K562 (cell line): ENCODE results near the gene LCTL. TPM values are rescaled to one million over a fixed set of nuclear protein-coding genes. Genes with fewer than 3 reads are reported as not detected.
A peak's percentile ranks its signal among the peaks of the same experiment; 100 is the strongest.

Experiments used
- CBFA2T3 ChIP-seq: fragments of 450-650 bp; IDR thresholded peaks from 2 replicates; pipeline ENCODE4 v1.6.1; 2017
- CXXC5 ChIP-seq: fragments of 250-450 bp; sonication (Bioruptor Pico); IDR thresholded peaks from 2 replicates; pipeline ENCODE4 v1.8.0; 2022; ENCODE audit warnings: inconsistent platforms, mild to moderate bottlenecking, moderate library complexity
- DPF2 ChIP-seq: fragments of 450-650 bp; IDR thresholded peaks from 2 replicates; pipeline ENCODE4 v1.6.1; 2016
- ETV5 ChIP-seq: sonication (generic); formaldehyde crosslinking; IDR thresholded peaks from 2 replicates; pipeline ENCODE4 v1.4.0; 2020; ENCODE audit warnings: low read depth, mild to moderate bottlenecking, missing genetic modification reagents
- EWSR1 ChIP-seq: fragments of 450-650 bp; IDR thresholded peaks from 2 replicates; pipeline ENCODE4 v1.6.1; 2018; ENCODE audit warnings: borderline replicate concordance, mild to moderate bottlenecking, low read depth, moderate library complexity; ENCODE audit not compliant: partially characterized antibody
- FIP1L1 ChIP-seq: fragments of 200-400 bp; formaldehyde crosslinking; IDR thresholded peaks from 2 replicates; pipeline ENCODE4 v1.6.1; 2018; ENCODE audit warnings: mild to moderate bottlenecking, low read depth, low read length; ENCODE audit not compliant: poor library complexity, severe bottlenecking
- FOXK2 ChIP-seq, 2 experiments: fragments of 450-650 bp; IDR thresholded peaks in 1 of 2; conservative IDR thresholded peaks in 1 of 2; 2 replicates each; pipeline ENCODE4 v1.6.1; 2016; ENCODE audit warnings: low read depth in 2 of 2, mild to moderate bottlenecking in 1 of 2
- GTF2A2 ChIP-seq: IDR thresholded peaks from 2 replicates; pipeline ENCODE4 v1.6.1; 2016; ENCODE audit warnings: mild to moderate bottlenecking, missing genetic modification characterization, missing compliant biosample characterization
- KLF16 ChIP-seq: IDR thresholded peaks from 2 replicates; pipeline ENCODE4 v1.6.1; 2016; ENCODE audit warnings: antibody characterized with exemption
- NR4A1 ChIP-seq, 2 experiments: fragments of 250-450 bp in 1 of 2; fragments of 450-650 bp in 1 of 2; sonication (Bioruptor Pico) in 1 of 2; IDR thresholded peaks; 2 replicates each; pipeline versions ENCODE4 v1.4.0 to v1.6.1; 2016 to 2020; ENCODE audit warnings: mild to moderate bottlenecking in 2 of 2, missing compliant biosample characterization in 1 of 2, missing genetic modification characterization in 1 of 2, moderate library complexity in 1 of 2
- PHB2 ChIP-seq: fragments of 450-650 bp; IDR thresholded peaks from 2 replicates; pipeline ENCODE4 v1.6.1; 2017; ENCODE audit warnings: low read depth
- POLR2B ChIP-seq: fragments of 450-650 bp; IDR thresholded peaks from 2 replicates; pipeline ENCODE4 v1.6.1; 2018; ENCODE audit warnings: low read depth; ENCODE audit not compliant: partially characterized antibody
- POLR2G ChIP-seq: fragments of 200-400 bp; formaldehyde crosslinking; IDR thresholded peaks from 2 replicates; pipeline ENCODE4 v1.6.1; 2017; ENCODE audit warnings: low read depth, mild to moderate bottlenecking, antibody characterized with exemption, low read length, moderate library complexity
- RFX7 ChIP-seq: fragments of 250-450 bp; sonication (Bioruptor Pico); IDR thresholded peaks from 2 replicates; pipeline ENCODE4 v1.5.1; 2021; ENCODE audit warnings: mild to moderate bottlenecking
- STAG1 ChIP-seq: sonication (generic); formaldehyde crosslinking; IDR thresholded peaks from 2 replicates; pipeline ENCODE4 v1.5.0; 2020; ENCODE audit warnings: missing genetic modification reagents, borderline replicate concordance
- THRAP3 ChIP-seq: fragments of 450-650 bp; IDR thresholded peaks from 2 replicates; pipeline ENCODE4 v1.6.1; 2016; ENCODE audit warnings: mild to moderate bottlenecking, inconsistent platforms, borderline replicate concordance
- USF2 ChIP-seq: sonication (generic); formaldehyde crosslinking; IDR thresholded peaks from 2 replicates; pipeline ENCODE4 v1.5.0; 2020; ENCODE audit warnings: missing genetic modification reagents
- XRCC4 ChIP-seq: IDR thresholded peaks from one replicate; pipeline ENCODE4 v1.6.1; 2011; ENCODE audit not compliant: insufficient read depth, insufficient read length; ENCODE audit errors: extremely low read depth
- YBX1 ChIP-seq: fragments of 450-650 bp; IDR thresholded peaks from 2 replicates; pipeline ENCODE4 v1.7.1; 2016; ENCODE audit warnings: mild to moderate bottlenecking
- ZBTB34 ChIP-seq: fragments of 250-450 bp; sonication (Bioruptor Pico); IDR thresholded peaks from 2 replicates; pipeline ENCODE4 v1.8.0; 2021; ENCODE audit warnings: mild to moderate bottlenecking, moderate library complexity
- ZEB2 ChIP-seq: fragments of 450-650 bp; IDR thresholded peaks from 2 replicates; pipeline ENCODE4 v1.6.1; 2016
- ZNF12 ChIP-seq: sonication (generic); formaldehyde crosslinking; IDR thresholded peaks from 2 replicates; pipeline ENCODE4 v1.4.0; 2020; ENCODE audit warnings: mild to moderate bottlenecking, missing genetic modification reagents
- polyA plus RNA-seq, 8 experiments: library from polyadenylated mRNA; depleted of rRNA in 4 of 8; stranded (reverse) in 5 of 8; unstranded in 3 of 8; fragments of >200 nt; fragmentation: Nextera tagmentation in 2 of 8; fragmentation: Illumina TruSeq in 1 of 8; extraction: Ambion mirVana in 2 of 8; extraction: Trizol in 1 of 8; gene quantifications; 2 replicates each; pipeline versions ENCODE4 v1.2.1 to v1.2.3, GENCODE V29; 2011 to 2014; ENCODE audit warnings: inconsistent platforms in 1 of 8, missing spikeins in 1 of 8
- total RNA-seq, 7 experiments: library from RNA; depleted of rRNA in 6 of 7; stranded (reverse); fragments of >200 nt in 6 of 7; fragmentation: Illumina TruSeq in 2 of 7; extraction: Trizol in 2 of 7; gene quantifications; 2 replicates each; pipeline versions ENCODE4 v1.2.1 to v1.2.3, GENCODE V29; 2011 to 2021; ENCODE audit warnings: low replicate concordance in 1 of 7
- TF ChIP-seq, protein P1 (sequence below): sonication (generic); formaldehyde crosslinking; IDR thresholded peaks from 2 replicates; pipeline ENCODE4 v1.8.0; 2022; ENCODE audit warnings: missing genetic modification reagents, mild to moderate bottlenecking, moderate library complexity, borderline replicate concordance
- TF ChIP-seq, protein P2 (sequence below): fragments of 150-350 bp; IDR thresholded peaks from 2 replicates; pipeline ENCODE4 v1.6.1; 2014; ENCODE audit warnings: low read depth, mild to moderate bottlenecking, low read length, borderline replicate concordance

LCTL gene
- total and polyA plus RNA-seq, 9 of the 15 experiments (the other 6 are each of a cell fraction or from before 2014, with no cell fraction given) = 0.08 to 0.31 (median 0.17) TPM; not detected in 6

GRCh38 chr15:66601521-66601920 lies 35.7 kb upstream of the LCTL start (continued):
- no peak for TF ChIP-seq POLR2B
- TF ChIP-seq ZBTB34 (CRISPR knock-in tag) = 0 out of 2 replicates have a peak, but pooled peaks have one; percentile 36
- no peak for TF ChIP-seq USF2 (CRISPR knock-in tag)
- no peak for TF ChIP-seq KLF16
- TF ChIP-seq GTF2A2 (tag) = peak; percentile 89
- no peak for TF ChIP-seq STAG1
- TF ChIP-seq, protein P1, sequence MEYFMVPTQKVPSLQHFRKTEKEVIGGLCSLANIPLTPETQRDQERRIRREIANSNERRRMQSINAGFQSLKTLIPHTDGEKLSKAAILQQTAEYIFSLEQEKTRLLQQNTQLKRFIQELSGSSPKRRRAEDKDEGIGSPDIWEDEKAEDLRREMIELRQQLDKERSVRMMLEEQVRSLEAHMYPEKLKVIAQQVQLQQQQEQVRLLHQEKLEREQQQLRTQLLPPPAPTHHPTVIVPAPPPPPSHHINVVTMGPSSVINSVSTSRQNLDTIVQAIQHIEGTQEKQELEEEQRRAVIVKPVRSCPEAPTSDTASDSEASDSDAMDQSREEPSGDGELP (CRISPR knock-in tag) = no peak
- TF ChIP-seq ZEB2 = no peak
- TF ChIP-seq FIP1L1 = no peak
- TF ChIP-seq CXXC5 (CRISPR knock-in tag) = peak; percentile 80
- TF ChIP-seq CBFA2T3 = peak; percentile 51
- TF ChIP-seq YBX1 = no peak
- TF ChIP-seq RFX7 = no peak
- peak; percentile 78; the same call in 1 of the 2 replicates for TF ChIP-seq NR4A1 (CRISPR knock-in tag; IDR thresholded peaks at IDR 0.05)
- TF ChIP-seq NR4A1 (tag; IDR thresholded peaks at IDR 0.05) = peak; percentile 97
- TF ChIP-seq ETV5 (CRISPR knock-in tag) = no peak
- no peak for TF ChIP-seq EWSR1
- TF ChIP-seq ZNF12 (CRISPR knock-in tag) = no peak
- TF ChIP-seq THRAP3 = no peak
- no peak for TF ChIP-seq XRCC4
- TF ChIP-seq DPF2 = no peak
- TF ChIP-seq, protein P2, sequence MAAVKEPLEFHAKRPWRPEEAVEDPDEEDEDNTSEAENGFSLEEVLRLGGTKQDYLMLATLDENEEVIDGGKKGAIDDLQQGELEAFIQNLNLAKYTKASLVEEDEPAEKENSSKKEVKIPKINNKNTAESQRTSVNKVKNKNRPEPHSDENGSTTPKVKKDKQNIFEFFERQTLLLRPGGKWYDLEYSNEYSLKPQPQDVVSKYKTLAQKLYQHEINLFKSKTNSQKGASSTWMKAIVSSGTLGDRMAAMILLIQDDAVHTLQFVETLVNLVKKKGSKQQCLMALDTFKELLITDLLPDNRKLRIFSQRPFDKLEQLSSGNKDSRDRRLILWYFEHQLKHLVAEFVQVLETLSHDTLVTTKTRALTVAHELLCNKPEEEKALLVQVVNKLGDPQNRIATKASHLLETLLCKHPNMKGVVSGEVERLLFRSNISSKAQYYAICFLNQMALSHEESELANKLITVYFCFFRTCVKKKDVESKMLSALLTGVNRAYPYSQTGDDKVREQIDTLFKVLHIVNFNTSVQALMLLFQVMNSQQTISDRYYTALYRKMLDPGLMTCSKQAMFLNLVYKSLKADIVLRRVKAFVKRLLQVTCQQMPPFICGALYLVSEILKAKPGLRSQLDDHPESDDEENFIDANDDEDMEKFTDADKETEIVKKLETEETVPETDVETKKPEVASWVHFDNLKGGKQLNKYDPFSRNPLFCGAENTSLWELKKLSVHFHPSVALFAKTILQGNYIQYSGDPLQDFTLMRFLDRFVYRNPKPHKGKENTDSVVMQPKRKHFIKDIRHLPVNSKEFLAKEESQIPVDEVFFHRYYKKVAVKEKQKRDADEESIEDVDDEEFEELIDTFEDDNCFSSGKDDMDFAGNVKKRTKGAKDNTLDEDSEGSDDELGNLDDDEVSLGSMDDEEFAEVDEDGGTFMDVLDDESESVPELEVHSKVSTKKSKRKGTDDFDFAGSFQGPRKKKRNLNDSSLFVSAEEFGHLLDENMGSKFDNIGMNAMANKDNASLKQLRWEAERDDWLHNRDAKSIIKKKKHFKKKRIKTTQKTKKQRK = no peak
- TF ChIP-seq PHB2 = no peak
- no peak for TF ChIP-seq FOXK2 (conservative IDR thresholded peaks at IDR 0.05 in 1 of 2, IDR thresholded peaks at IDR 0.05 in 1 of 2; ENCODE audit: low read depth in 2 of 2)
- TF ChIP-seq POLR2G = no peak
